ENCODE results near the gene MAP1S.

The MAP1S gene

DNA sequence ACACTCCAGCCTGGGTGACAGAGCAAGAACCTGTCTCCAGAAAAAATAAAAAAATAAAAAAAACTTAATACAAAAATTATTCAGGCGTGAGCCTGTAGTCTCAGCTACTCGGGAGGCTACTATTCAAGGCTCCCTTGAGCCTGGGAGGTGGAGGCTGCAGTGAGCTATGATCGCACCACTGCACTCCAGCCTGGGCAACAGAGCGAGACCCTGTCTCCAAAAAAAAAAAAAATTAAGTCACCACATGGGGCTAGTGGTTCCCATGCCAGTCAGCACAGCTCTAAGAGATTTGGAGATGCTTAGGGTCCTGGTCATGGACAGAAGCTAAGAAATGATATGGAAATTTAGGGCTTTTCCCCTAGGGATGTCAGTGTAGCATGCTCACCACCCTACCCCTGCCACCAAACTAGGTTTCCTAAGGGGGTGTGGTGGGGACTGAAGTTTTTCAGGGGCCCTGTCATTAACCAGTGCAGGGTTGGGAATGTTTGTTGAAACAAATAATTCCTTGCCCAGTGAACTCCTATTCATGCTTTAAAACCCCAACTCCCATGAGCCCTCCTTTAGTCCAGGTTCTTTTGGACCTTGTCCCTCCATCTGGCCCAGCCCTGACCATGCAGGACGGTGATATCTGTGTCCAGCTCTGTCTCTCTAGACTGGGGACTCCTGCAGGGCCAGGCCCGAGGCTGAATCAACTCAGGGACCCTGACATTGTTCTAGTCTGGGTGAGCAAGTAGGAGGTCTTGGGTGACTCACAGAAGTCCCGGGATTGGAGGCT, 33.8 kb downstream of the MAP1S start:
- Histone ChIP-seq H3K27me3 (replicated peaks in 2 of 5; ENCODE audit: control insufficient read depth in 4 of 5, insufficient read depth in 5 of 5, low read length in 4 of 5) (no peaks in the 10 kb centered on the region), H3K36me3 (ENCODE audit: control insufficient read depth in 4 of 4, insufficient read depth in 4 of 4, low read length in 3 of 4) (peaks cover 2 to 14% (median 13%) of the 10 kb centered on the region in 4 experiments), H3K4me3 (ENCODE audit: control insufficient read depth in 1 of 7, extremely low read depth in 1 of 7, insufficient read depth in 4 of 7, low read depth in 2 of 7, low read length in 6 of 7) (no peak overlapping the region), H3K9me3 (ENCODE audit: control extremely low read depth in 1 of 5, control insufficient read depth in 4 of 5, insufficient read depth in 2 of 5, low read depth in 1 of 5, low read length in 4 of 5) (no peaks in the 10 kb centered on the region), H3K4me1 (ENCODE audit: control extremely low read depth in 1 of 4, control insufficient read depth in 4 of 4, insufficient read depth in 4 of 4, low read length in 3 of 4) (peaks cover 0 to 59% (median 56%) of the 10 kb centered on the region in 4 experiments), H3K27ac (ENCODE audit: insufficient read depth in 1 of 2, low read depth in 1 of 2, low read length in 2 of 2, poor library complexity in 1 of 2, severe bottlenecking in 2 of 2) (no peak overlapping the region)
- CTCF ChIA-PET: interaction anchor here (0.6 to 4.6 kb wide), 7 partner anchors 7 to 323 kb away, joined by 3 to 25 read pairs (median 3); no protein-coding TSS in a partner anchor
- 92% methylated on average over 7 of the region's 7 CpGs for WGBS (ENCODE audit: insufficient coverage)
- DNase-seq: no peak
- POLR2A ChIA-PET: interaction anchor here (0.6 to 1.4 kb wide), 2 partner anchors 11 to 13 kb away, joined by 3 to 4 read pairs; no protein-coding TSS in a partner anchor

DNA sequence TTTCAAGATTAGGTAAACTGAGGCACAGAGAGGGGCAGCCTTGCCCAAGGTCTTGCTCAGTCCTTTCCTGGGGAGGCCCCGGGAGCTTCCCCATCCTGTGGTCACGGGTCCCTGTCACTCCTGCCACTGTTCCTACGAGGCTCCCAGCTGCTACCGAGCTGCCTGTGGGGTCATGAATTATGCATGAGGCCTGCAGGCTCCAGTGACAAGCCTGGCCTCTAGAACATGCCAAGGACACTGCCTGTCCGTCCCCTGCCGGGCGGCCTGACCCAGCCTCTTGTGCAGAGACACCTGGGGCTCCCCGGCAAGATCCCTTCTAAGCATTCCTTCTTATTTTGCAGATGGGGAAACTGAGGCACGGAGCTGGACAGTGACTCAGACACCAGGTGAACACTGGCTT, 34.7 kb downstream of the MAP1S start:
- Histone ChIP-seq H3K36me3 (ENCODE audit: control insufficient read depth in 4 of 4, insufficient read depth in 4 of 4, low read length in 3 of 4) (peaks cover 2 to 20% (median 15%) of the 10 kb centered on the region in 4 experiments), H3K9me3 (ENCODE audit: control extremely low read depth in 1 of 5, control insufficient read depth in 4 of 5, insufficient read depth in 2 of 5, low read depth in 1 of 5, low read length in 4 of 5) (no peaks in the 10 kb centered on the region), H3K27ac (ENCODE audit: insufficient read depth in 1 of 2, low read depth in 1 of 2, low read length in 2 of 2, poor library complexity in 1 of 2, severe bottlenecking in 2 of 2) (no peak overlapping the region), H3K27me3 (replicated peaks in 2 of 5; ENCODE audit: control insufficient read depth in 4 of 5, insufficient read depth in 5 of 5, low read length in 4 of 5) (no peaks in the 10 kb centered on the region), H3K4me1 (ENCODE audit: control extremely low read depth in 1 of 4, control insufficient read depth in 4 of 4, insufficient read depth in 4 of 4, low read length in 3 of 4) (peaks cover 0 to 57% (median 47%) of the 10 kb centered on the region in 4 experiments), H3K4me3 (ENCODE audit: control insufficient read depth in 1 of 7, extremely low read depth in 1 of 7, insufficient read depth in 4 of 7, low read depth in 2 of 7, low read length in 6 of 7) (no peak overlapping the region)
- 85% methylated on average over 8 of the region's 9 CpGs for WGBS (ENCODE audit: insufficient coverage)
- DNase-seq: no peak
- ChIA-PET CTCF (interaction anchor here (0.6 to 4.6 kb wide), 12 partner anchors 10 to 148 kb away, joined by 3 to 25 read pairs (median 4); no protein-coding TSS in a partner anchor), POLR2A (interaction anchor here (1.5 kb wide), 2 partner anchors 13 to 35 kb away, joined by 6 read pairs; partner anchors contain the start of gene MAP1S)

DNA sequence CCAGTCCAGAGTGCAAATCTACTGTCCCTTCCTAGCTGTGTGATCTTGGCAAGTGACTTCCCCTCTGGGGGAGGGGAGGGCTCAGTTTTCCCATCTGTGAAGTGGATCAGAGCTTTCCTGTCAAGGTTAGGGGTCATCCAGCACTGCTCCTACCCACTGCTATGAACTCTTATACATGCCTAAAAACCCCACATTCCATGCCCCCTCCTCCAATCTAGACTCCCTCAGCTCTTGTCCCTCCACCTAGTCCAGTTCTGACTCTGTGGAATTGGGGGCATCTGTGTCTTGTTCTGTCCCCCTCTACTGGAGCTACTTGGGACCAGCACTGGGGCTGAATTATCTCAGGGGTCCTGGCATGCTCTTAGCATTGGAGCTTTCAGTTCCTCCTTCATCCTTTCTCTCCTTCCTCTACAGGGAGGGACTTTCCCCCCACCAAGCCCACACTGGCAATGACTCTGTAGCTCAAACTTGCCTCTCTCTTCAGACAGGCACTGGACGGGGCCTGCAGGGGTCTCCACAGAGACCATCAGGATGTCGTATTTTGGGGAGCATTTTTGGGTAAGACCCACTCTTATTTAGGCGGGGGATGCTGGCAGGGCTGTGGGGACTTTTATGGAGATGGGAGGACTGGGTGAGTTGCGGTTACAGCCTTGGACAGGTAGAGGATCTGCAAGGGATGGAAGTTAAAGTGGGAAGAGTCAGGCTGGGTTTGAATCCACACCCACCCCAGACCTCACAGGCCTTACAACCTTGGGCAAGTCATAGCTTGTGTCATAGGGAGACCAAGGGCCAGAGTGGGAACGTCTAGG, 35.6 kb downstream of the MAP1S start:
- H3K4me1 ChIP-seq (ENCODE audit: control extremely low read depth in 1 of 4, control insufficient read depth in 4 of 4, insufficient read depth in 4 of 4, low read length in 3 of 4): peaks cover 0 to 51% (median 43%) of the 10 kb centered on the region in 4 experiments
- H3K27me3 ChIP-seq (replicated peaks in 2 of 5; ENCODE audit: control insufficient read depth in 4 of 5, insufficient read depth in 5 of 5, low read length in 4 of 5): no peaks in the 10 kb centered on the region
- H3K36me3 ChIP-seq (ENCODE audit: control insufficient read depth in 4 of 4, insufficient read depth in 4 of 4, low read length in 3 of 4): peaks cover 2 to 20% (median 16%) of the 10 kb centered on the region in 4 experiments
- POLR2A ChIA-PET: interaction anchor here (1.5 kb wide), 2 partner anchors 12 to 36 kb away, joined by 6 read pairs; partner anchors contain the start of gene MAP1S
- H3K27ac ChIP-seq (ENCODE audit: insufficient read depth in 1 of 2, low read depth in 1 of 2, low read length in 2 of 2, poor library complexity in 1 of 2, severe bottlenecking in 2 of 2): no peak overlapping the region
- CTCF ChIA-PET: interaction anchor here (0.6 to 2.9 kb wide), 15 partner anchors 9 to 230 kb away, joined by 3 to 14 read pairs (median 4); partner anchors contain the start of gene RPL18A
- H3K4me3 ChIP-seq (ENCODE audit: control insufficient read depth in 1 of 7, extremely low read depth in 1 of 7, insufficient read depth in 4 of 7, low read depth in 2 of 7, low read length in 6 of 7): no peak overlapping the region
- WGBS (ENCODE audit: insufficient coverage): 60% methylated on average over 1 of the region's 5 CpGs
- H3K9me3 ChIP-seq (ENCODE audit: control extremely low read depth in 1 of 5, control insufficient read depth in 4 of 5, insufficient read depth in 2 of 5, low read depth in 1 of 5, low read length in 4 of 5): no peaks in the 10 kb centered on the region
- peak in 2 of 3 donors; percentile 59 to 62 for DNase-seq

DNA sequence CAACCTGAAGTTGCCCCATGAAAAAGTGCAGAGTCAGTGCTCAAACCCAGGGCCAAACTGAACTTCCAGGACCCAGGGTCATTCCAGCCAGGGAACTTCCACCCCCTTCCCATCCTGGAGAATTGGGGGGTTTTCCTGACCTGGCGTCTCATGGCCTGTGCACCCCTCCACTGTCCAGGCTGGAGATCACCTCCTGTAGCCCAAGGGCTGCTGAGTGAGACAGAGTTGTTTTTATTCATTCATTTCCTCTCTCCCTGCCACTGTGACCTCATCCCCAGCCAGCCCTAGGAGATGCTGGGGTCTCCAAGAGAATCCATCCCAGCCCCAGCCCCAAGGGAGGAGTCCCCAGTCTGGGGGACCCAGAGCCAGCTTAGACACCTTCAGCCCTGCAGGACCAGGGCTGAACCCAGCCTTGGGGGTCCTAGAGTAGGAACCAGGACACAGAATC, 36.2 kb downstream of the MAP1S start:
- ChIA-PET CTCF (interaction anchor here (0.9 to 2.9 kb wide), 8 partner anchors 9 to 231 kb away, joined by 3 to 14 read pairs (median 5); no protein-coding TSS in a partner anchor), POLR2A (interaction anchor here (1.5 kb wide), 1 partner anchor 36 kb away, joined by 6 read pairs; the partner anchor contains the start of gene MAP1S)
- Histone ChIP-seq H3K27ac (ENCODE audit: insufficient read depth in 1 of 2, low read depth in 1 of 2, low read length in 2 of 2, poor library complexity in 1 of 2, severe bottlenecking in 2 of 2) (no peak overlapping the region), H3K4me3 (ENCODE audit: control insufficient read depth in 1 of 7, extremely low read depth in 1 of 7, insufficient read depth in 4 of 7, low read depth in 2 of 7, low read length in 6 of 7) (no peak overlapping the region), H3K27me3 (replicated peaks in 2 of 5; ENCODE audit: control insufficient read depth in 4 of 5, insufficient read depth in 5 of 5, low read length in 4 of 5) (no peaks in the 10 kb centered on the region), H3K36me3 (ENCODE audit: control insufficient read depth in 4 of 4, insufficient read depth in 4 of 4, low read length in 3 of 4) (peaks cover 2 to 20% (median 16%) of the 10 kb centered on the region in 4 experiments), H3K9me3 (ENCODE audit: control extremely low read depth in 1 of 5, control insufficient read depth in 4 of 5, insufficient read depth in 2 of 5, low read depth in 1 of 5, low read length in 4 of 5) (no peaks in the 10 kb centered on the region), H3K4me1 (ENCODE audit: control extremely low read depth in 1 of 4, control insufficient read depth in 4 of 4, insufficient read depth in 4 of 4, low read length in 3 of 4) (peaks cover 0 to 45% (median 38%) of the 10 kb centered on the region in 4 experiments)
- no CpG with 5 or more reads among the region's 1 CpG for WGBS (ENCODE audit: insufficient coverage)
- no peak for DNase-seq

GRCh38 chr19:17755977-17756670, 36.8 kb downstream of the MAP1S start:
- ChIA-PET CTCF (interaction anchor here (0.8 to 2.9 kb wide), 3 partner anchors 11 to 54 kb away, joined by 3 to 14 read pairs (median 4); no protein-coding TSS in a partner anchor), POLR2A (no interaction called here)
- Histone ChIP-seq H3K4me3 (ENCODE audit: control insufficient read depth in 1 of 7, extremely low read depth in 1 of 7, insufficient read depth in 4 of 7, low read depth in 2 of 7, low read length in 6 of 7) (no peak overlapping the region), H3K9me3 (ENCODE audit: control extremely low read depth in 1 of 5, control insufficient read depth in 4 of 5, insufficient read depth in 2 of 5, low read depth in 1 of 5, low read length in 4 of 5) (no peaks in the 10 kb centered on the region), H3K27ac (ENCODE audit: insufficient read depth in 1 of 2, low read depth in 1 of 2, low read length in 2 of 2, poor library complexity in 1 of 2, severe bottlenecking in 2 of 2) (no peak overlapping the region), H3K36me3 (ENCODE audit: control insufficient read depth in 4 of 4, insufficient read depth in 4 of 4, low read length in 3 of 4) (peaks cover 2 to 20% (median 17%) of the 10 kb centered on the region in 4 experiments), H3K27me3 (replicated peaks in 2 of 5; ENCODE audit: control insufficient read depth in 4 of 5, insufficient read depth in 5 of 5, low read length in 4 of 5) (no peaks in the 10 kb centered on the region), H3K4me1 (ENCODE audit: control extremely low read depth in 1 of 4, control insufficient read depth in 4 of 4, insufficient read depth in 4 of 4, low read length in 3 of 4) (peaks cover 0 to 39% (median 32%) of the 10 kb centered on the region in 4 experiments)
- DNase-seq: peak in 2 of 3 donors; percentile 61 to 62
- WGBS (ENCODE audit: insufficient coverage): 90% methylated on average over 8 of the region's 12 CpGs

- Histone ChIP-seq H3K4me1 (ENCODE audit: control extremely low read depth in 1 of 4, control insufficient read depth in 4 of 4, insufficient read depth in 4 of 4, low read length in 3 of 4) (peaks cover 0 to 29% (median 22%) of the 10 kb centered on the region in 4 experiments), H3K9me3 (ENCODE audit: control extremely low read depth in 1 of 5, control insufficient read depth in 4 of 5, insufficient read depth in 2 of 5, low read depth in 1 of 5, low read length in 4 of 5) (no peaks in the 10 kb centered on the region), H3K27ac (ENCODE audit: insufficient read depth in 1 of 2, low read depth in 1 of 2, low read length in 2 of 2, poor library complexity in 1 of 2, severe bottlenecking in 2 of 2) (no peak overlapping the region), H3K4me3 (ENCODE audit: control insufficient read depth in 1 of 7, extremely low read depth in 1 of 7, insufficient read depth in 4 of 7, low read depth in 2 of 7, low read length in 6 of 7) (no peak overlapping the region), H3K27me3 (replicated peaks in 2 of 5; ENCODE audit: control insufficient read depth in 4 of 5, insufficient read depth in 5 of 5, low read length in 4 of 5) (no peaks in the 10 kb centered on the region), H3K36me3 (ENCODE audit: control insufficient read depth in 4 of 4, insufficient read depth in 4 of 4, low read length in 3 of 4) (peaks cover 2 to 20% (median 17%) of the 10 kb centered on the region in 4 experiments)
- 60% methylated on average over 9 of the region's 9 CpGs for WGBS (ENCODE audit: insufficient coverage)
- CTCF ChIA-PET: interaction anchor here (1.7 kb wide), 1 partner anchor 9 kb away, joined by 7 read pairs; no protein-coding TSS in a partner anchor
- POLR2A ChIA-PET: no interaction called here
- no peak for DNase-seq
Measured at GRCh38 chr19:17757125-17757524, 37.8 kb downstream of the MAP1S start.

Data from common myeloid progenitor, CD34-positive (primary cell).